ENCODE measurements around the gene MIGA1. TPM values are rescaled to one million over a fixed set of nuclear protein-coding genes. Genes with fewer than 3 reads are reported as not detected.
A peak's percentile ranks its signal among the peaks of the same experiment; 100 is the strongest.

MIGA1 gene
- total and polyA plus RNA-seq, 8 donors = 1.6 to 40.6 (median 7.5) TPM

GRCh38 chr1:77888081-77888780, 108.8 kb downstream of the MIGA1 start, which contains the start of gene NEXN:
TSS of gene NEXN (plus strand) at chr1:77888624. CDS start at chr1:77916107, 27,483 bp downstream.
- Histone ChIP-seq H3K27me3 (peaks cover 0 to 10% (median 4%) of the 10 kb centered on the region in 3 donors), H3K4me1 (peaks cover 4 to 27% (median 12%) of the 10 kb centered on the region in 4 donors), H3K9me3 (no peaks in the 10 kb centered on the region), H3K4me3 (peak within 1 kb of the TSS; percentile 76 to 90 (median 78)), H3K27ac (peak within 1 kb of the TSS; percentile 81 to 95 (median 92)), H3K36me3 (peaks cover 0 to 4% (median 0%) of the 10 kb centered on the region in 4 donors)
- 5 to 9% (median 6%) methylated on average over 25 to 36 of the region's 36 CpGs for WGBS, 5 donors
- peak; percentile 63 to 92 for DNase-seq
- intact Hi-C loops (cut with DNase I; ENCODE audit: low total_unique reads) = no loop called here
- TF ChIP-seq POLR2A (IDR thresholded peaks at IDR 0.05) = no peak
- peak in 2 of 3 donors; percentile 51 to 56 for TF ChIP-seq POLR2AphosphoS5 (IDR thresholded peaks at IDR 0.05)
- no peak for TF ChIP-seq EP300 (IDR thresholded peaks at IDR 0.05)
- no peak for TF ChIP-seq CTCF (IDR thresholded peaks at IDR 0.05)

- peak in 1 of 2 donors; percentile 75 for DNase-seq
- TF ChIP-seq POLR2AphosphoS5 (IDR thresholded peaks at IDR 0.05) = no peak
- no peak for TF ChIP-seq EP300 (IDR thresholded peaks at IDR 0.05)
- TF ChIP-seq POLR2A (IDR thresholded peaks at IDR 0.05) = no peak
- TF ChIP-seq CTCF (IDR thresholded peaks at IDR 0.05) = no peak
- WGBS, 5 donors = 1 to 4% (median 1%) methylated on average over 19 to 46 of the region's 46 CpGs
- H3K27ac ChIP-seq = peak overlapping the region; percentile 81 to 95 (median 92)
- no peaks in the 10 kb centered on the region for H3K9me3 ChIP-seq
- peaks cover 0 to 10% (median 4%) of the 10 kb centered on the region in 3 donors for H3K27me3 ChIP-seq
- H3K4me1 ChIP-seq = peaks cover 4 to 27% (median 12%) of the 10 kb centered on the region in 4 donors
- H3K4me3 ChIP-seq = peak overlapping the region; percentile 76 to 90 (median 78)
- intact Hi-C loops (cut with DNase I; ENCODE audit: low total_unique reads) = no loop called here
- peaks cover 0 to 12% (median 0%) of the 10 kb centered on the region in 4 donors for H3K36me3 ChIP-seq
Measured at GRCh38 chr1:77888781-77889642, 109.6 kb downstream of the MIGA1 start.

GRCh38 chr1:77889671-77890070, 110.2 kb downstream of the MIGA1 start:
- peak overlapping the region; percentile 76 to 90 (median 78) for H3K4me3 ChIP-seq
- no peaks in the 10 kb centered on the region for H3K9me3 ChIP-seq
- peak overlapping the region in 4 of 5 donors; percentile 91 to 95 (median 92) for H3K27ac ChIP-seq
- WGBS, 5 donors = 31 to 60% (median 46%) methylated on average over 7 of the region's 7 CpGs
- TF ChIP-seq POLR2AphosphoS5 (IDR thresholded peaks at IDR 0.05) = peak in 1 of 3 donors; percentile 14
- no peak for TF ChIP-seq CTCF (IDR thresholded peaks at IDR 0.05)
- peak in 1 of 2 donors; percentile 21 for DNase-seq
- intact Hi-C loops (cut with DNase I; ENCODE audit: low total_unique reads) = no loop called here
- peaks cover 4 to 27% (median 12%) of the 10 kb centered on the region in 4 donors for H3K4me1 ChIP-seq
- peaks cover 0 to 16% (median 0%) of the 10 kb centered on the region in 4 donors for H3K36me3 ChIP-seq
- H3K27me3 ChIP-seq = peaks cover 0 to 10% (median 4%) of the 10 kb centered on the region in 3 donors

GRCh38 chr1:77891200-77891599, 111.8 kb downstream of the MIGA1 start:
- intact Hi-C loops (cut with DNase I; ENCODE audit: low total_unique reads) = no loop called here

More at GRCh38 chr1:77891200-77891599, 111.8 kb downstream of the MIGA1 start:
- Histone ChIP-seq H3K4me1 (peaks cover 4 to 27% (median 12%) of the 10 kb centered on the region in 4 donors), H3K27me3 (peaks cover 0 to 10% (median 4%) of the 10 kb centered on the region in 3 donors), H3K4me3 (peak overlapping the region in 3 of 4 donors; percentile 78 to 90 (median 79)), H3K9me3 (no peaks in the 10 kb centered on the region), H3K27ac (peak overlapping the region in 1 of 5 donors; percentile 92), H3K36me3 (peaks cover 0 to 16% (median 0%) of the 10 kb centered on the region in 4 donors)
- 89 to 95% (median 93%) methylated on average over 1 of the region's 1 CpG for WGBS, 5 donors
- TF ChIP-seq POLR2AphosphoS5 (IDR thresholded peaks at IDR 0.05) (no peak), EP300 (IDR thresholded peaks at IDR 0.05) (no peak), CTCF (IDR thresholded peaks at IDR 0.05) (no peak), POLR2A (IDR thresholded peaks at IDR 0.05) (no peak)
- no peak for DNase-seq
